ENCODE results near the gene PTOV1. TPM values are rescaled to one million over a fixed set of nuclear protein-coding genes. Genes with fewer than 3 reads are reported as not detected.

The PTOV1 gene
- total RNA-seq, 4 donors from 2014 or later = 52.9 to 89.1 (median 60.0) TPM

GRCh38 chr19:49889038-49889686, 38.2 kb downstream of the PTOV1 start:
- ATAC-seq = no peak
- Histone ChIP-seq H3K9me3 (no peaks in the 10 kb centered on the region), H3K4me3 (no peak overlapping the region), H3K4me1 (peaks cover 0 to 17% (median 11%) of the 10 kb centered on the region in 3 donors), H3K36me3 (peaks cover 0 to 52% of the 10 kb centered on the region in 2 donors), H3K27me3 (peaks cover 34% of the 10 kb centered on the region), H3K27ac (no peak overlapping the region)
- no peak for TF ChIP-seq EP300 (IDR thresholded peaks at IDR 0.05)
- TF ChIP-seq, protein P1, sequence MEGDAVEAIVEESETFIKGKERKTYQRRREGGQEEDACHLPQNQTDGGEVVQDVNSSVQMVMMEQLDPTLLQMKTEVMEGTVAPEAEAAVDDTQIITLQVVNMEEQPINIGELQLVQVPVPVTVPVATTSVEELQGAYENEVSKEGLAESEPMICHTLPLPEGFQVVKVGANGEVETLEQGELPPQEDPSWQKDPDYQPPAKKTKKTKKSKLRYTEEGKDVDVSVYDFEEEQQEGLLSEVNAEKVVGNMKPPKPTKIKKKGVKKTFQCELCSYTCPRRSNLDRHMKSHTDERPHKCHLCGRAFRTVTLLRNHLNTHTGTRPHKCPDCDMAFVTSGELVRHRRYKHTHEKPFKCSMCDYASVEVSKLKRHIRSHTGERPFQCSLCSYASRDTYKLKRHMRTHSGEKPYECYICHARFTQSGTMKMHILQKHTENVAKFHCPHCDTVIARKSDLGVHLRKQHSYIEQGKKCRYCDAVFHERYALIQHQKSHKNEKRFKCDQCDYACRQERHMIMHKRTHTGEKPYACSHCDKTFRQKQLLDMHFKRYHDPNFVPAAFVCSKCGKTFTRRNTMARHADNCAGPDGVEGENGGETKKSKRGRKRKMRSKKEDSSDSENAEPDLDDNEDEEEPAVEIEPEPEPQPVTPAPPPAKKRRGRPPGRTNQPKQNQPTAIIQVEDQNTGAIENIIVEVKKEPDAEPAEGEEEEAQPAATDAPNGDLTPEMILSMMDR (IDR thresholded peaks at IDR 0.05) = no peak
- TF ChIP-seq POLR2A (IDR thresholded peaks at IDR 0.05) = no peak
- TF ChIP-seq POLR2AphosphoS5 (IDR thresholded peaks at IDR 0.05) = no peak
- WGBS, 2 donors (ENCODE audit: low coverage in 1 of 2) = 67 to 93% methylated on average over 1 to 2 of the region's 23 CpGs

DNA sequence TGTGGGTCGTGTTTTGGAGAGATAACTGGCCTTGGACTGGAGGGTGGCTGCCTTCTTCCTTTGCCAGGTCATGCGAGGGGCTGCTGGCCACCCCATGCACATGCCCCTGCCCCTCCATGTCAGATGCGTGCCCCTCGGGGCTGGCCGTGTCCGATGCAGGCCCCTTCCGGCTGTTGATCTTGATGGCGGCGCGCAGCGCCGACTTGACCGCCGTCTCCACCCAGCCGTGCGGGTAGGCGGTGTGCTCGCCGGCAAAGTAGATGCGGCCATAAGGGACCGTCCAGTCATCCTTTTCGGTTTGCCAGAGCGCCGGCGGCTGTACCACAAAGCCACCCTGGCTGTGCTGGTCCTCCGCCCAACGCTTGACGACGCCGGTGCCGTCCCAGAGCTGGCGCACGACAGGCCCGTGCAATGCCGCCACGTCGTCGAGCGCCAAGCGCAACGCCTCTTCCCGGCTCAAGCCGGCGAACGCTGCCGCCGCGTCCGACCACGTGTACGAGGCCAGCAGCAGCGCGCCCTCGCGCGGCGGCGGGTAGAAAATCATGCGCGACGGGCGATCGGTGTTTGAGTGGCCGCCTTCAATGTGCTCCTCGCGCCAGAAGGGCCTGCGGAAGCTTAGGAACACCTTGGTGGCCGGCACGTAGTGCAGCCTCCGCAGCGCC, 38.9 kb downstream of the PTOV1 start:
- Histone ChIP-seq H3K27me3 (peaks cover 34% of the 10 kb centered on the region), H3K4me3 (peak overlapping the region in 1 of 2 donors; percentile 35), H3K27ac (no peak overlapping the region), H3K4me1 (peaks cover 0 to 17% (median 11%) of the 10 kb centered on the region in 3 donors), H3K9me3 (no peaks in the 10 kb centered on the region), H3K36me3 (peaks cover 0 to 46% of the 10 kb centered on the region in 2 donors)
- peak; percentile 79 for ATAC-seq
- no peak for TF ChIP-seq EP300 (IDR thresholded peaks at IDR 0.05)
- TF ChIP-seq POLR2A (IDR thresholded peaks at IDR 0.05) = no peak
- TF ChIP-seq, protein P1 (IDR thresholded peaks at IDR 0.05) = peak in 3 of 4 experiments; percentile 72 to 81 (median 79)
- TF ChIP-seq POLR2AphosphoS5 (IDR thresholded peaks at IDR 0.05) = peak; percentile 55
- 79% methylated on average over 7 of the region's 71 CpGs; no CpG with 5 or more reads in 1 of the 2 donors for WGBS, 2 donors (ENCODE audit: low coverage in 1 of 2)

GRCh38 chr19:49890349-49891311, 39.7 kb downstream of the PTOV1 start:
- TF ChIP-seq EP300 (IDR thresholded peaks at IDR 0.05) = no peak
- TF ChIP-seq, protein P1 (IDR thresholded peaks at IDR 0.05) = no peak
- no peak for TF ChIP-seq POLR2AphosphoS5 (IDR thresholded peaks at IDR 0.05)
- no peak for TF ChIP-seq POLR2A (IDR thresholded peaks at IDR 0.05)
- Histone ChIP-seq H3K27me3 (peaks cover 34% of the 10 kb centered on the region), H3K36me3 (peaks cover 0 to 37% of the 10 kb centered on the region in 2 donors), H3K27ac (no peak overlapping the region), H3K9me3 (no peaks in the 10 kb centered on the region), H3K4me1 (peaks cover 0 to 17% (median 11%) of the 10 kb centered on the region in 3 donors), H3K4me3 (peak overlapping the region in 1 of 2 donors; percentile 35)
- ATAC-seq = peak; percentile 40
- WGBS, 2 donors (ENCODE audit: low coverage in 1 of 2) = 6 to 8% methylated on average over 4 to 7 of the region's 69 CpGs

DNA sequence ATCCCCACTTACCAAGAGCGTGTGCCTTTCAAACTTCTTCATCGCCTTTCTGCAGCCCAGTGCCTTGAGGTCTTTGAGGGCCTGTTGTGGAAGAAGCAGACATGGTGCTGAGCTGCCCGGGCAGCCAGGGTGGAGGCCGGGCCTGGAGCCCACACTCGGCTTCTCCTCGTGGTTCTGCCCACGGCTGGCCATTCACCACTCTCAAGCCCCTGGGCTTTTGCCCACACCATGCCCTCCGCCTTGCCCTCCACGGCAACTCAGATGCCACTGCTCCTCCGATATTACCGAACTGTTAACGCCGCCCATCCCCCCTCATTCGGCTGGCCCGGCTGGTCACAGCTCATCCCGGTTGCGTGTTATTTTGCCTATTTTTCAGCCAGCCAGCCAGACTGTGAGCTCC, 40.4 kb downstream of the PTOV1 start:
- H3K4me1 ChIP-seq = peaks cover 0 to 17% (median 11%) of the 10 kb centered on the region in 3 donors
- ATAC-seq = no peak
- TF ChIP-seq POLR2A (IDR thresholded peaks at IDR 0.05) (no peak), EP300 (IDR thresholded peaks at IDR 0.05) (no peak), POLR2AphosphoS5 (IDR thresholded peaks at IDR 0.05) (no peak)
- TF ChIP-seq, protein P1 (IDR thresholded peaks at IDR 0.05) = no peak
- H3K36me3 ChIP-seq = peaks cover 0 to 30% of the 10 kb centered on the region in 2 donors
- peaks cover 34% of the 10 kb centered on the region for H3K27me3 ChIP-seq
- no peak overlapping the region for H3K4me3 ChIP-seq
- H3K9me3 ChIP-seq = no peaks in the 10 kb centered on the region
- H3K27ac ChIP-seq = no peak overlapping the region
- WGBS, 2 donors (ENCODE audit: low coverage in 1 of 2) = 52 to 82% methylated on average over 7 to 14 of the region's 17 CpGs

All from gastroesophageal sphincter (tissue), 4 donors.